Adrenal gland (tissue), 5 donors: ENCODE data around the gene ACD.

Source experiments
- POLR2A ChIP-seq, 2 donors: fragments of 450-650 bp; IDR thresholded peaks; one replicate each; pipeline ENCODE4 v1.6.1; 2017; ENCODE audit warnings: antibody characterized with exemption in 2 of 2, mild to moderate bottlenecking in 2 of 2, moderate library complexity in 1 of 2
- TF ChIP-seq, protein P1 (sequence below), 6 experiments: fragments of 450-650 bp in 4 of 6; fragments of 200-600 bp in 2 of 6; sonication (generic) in 1 of 6; IDR thresholded peaks; 1 replicate in 5 of 6; 2 replicates in 1 of 6; pipeline versions ENCODE4 v1.5.1 to v1.8.0; 2016 to 2021; ENCODE audit warnings: antibody characterized with exemption in 6 of 6, mild to moderate bottlenecking in 2 of 6, moderate library complexity in 1 of 6
- donor health status: DM: no; HTN: no; CAD: no.

GRCh38 chr16:67704110-67704509 is 44.0 kb upstream of the ACD start:
- TF ChIP-seq, protein P1, sequence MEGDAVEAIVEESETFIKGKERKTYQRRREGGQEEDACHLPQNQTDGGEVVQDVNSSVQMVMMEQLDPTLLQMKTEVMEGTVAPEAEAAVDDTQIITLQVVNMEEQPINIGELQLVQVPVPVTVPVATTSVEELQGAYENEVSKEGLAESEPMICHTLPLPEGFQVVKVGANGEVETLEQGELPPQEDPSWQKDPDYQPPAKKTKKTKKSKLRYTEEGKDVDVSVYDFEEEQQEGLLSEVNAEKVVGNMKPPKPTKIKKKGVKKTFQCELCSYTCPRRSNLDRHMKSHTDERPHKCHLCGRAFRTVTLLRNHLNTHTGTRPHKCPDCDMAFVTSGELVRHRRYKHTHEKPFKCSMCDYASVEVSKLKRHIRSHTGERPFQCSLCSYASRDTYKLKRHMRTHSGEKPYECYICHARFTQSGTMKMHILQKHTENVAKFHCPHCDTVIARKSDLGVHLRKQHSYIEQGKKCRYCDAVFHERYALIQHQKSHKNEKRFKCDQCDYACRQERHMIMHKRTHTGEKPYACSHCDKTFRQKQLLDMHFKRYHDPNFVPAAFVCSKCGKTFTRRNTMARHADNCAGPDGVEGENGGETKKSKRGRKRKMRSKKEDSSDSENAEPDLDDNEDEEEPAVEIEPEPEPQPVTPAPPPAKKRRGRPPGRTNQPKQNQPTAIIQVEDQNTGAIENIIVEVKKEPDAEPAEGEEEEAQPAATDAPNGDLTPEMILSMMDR (IDR thresholded peaks at IDR 0.05), result no peak
- TF ChIP-seq POLR2A (IDR thresholded peaks at IDR 0.05), result no peak
